Stomach (tissue), 9 donors: ENCODE data around the gene CAPS. TPM values are rescaled to one million over a fixed set of nuclear protein-coding genes. Genes with fewer than 3 reads are reported as not detected.

Experiments
- DNase-seq, 2 donors: peaks; one replicate each; pipeline versions ENCODE4 v3.0.0 to v3.0.0-alpha.2; 2013 to 2019
- H3K27ac ChIP-seq, 5 donors: fragments of 200-600 bp in 4 of 5; sonication (generic) in 4 of 5; one replicate each; pipeline ENCODE4 v1.5.1; 2013 to 2019; ENCODE audit warnings: mild to moderate bottlenecking in 1 of 5, moderate library complexity in 1 of 5
- H3K27me3 ChIP-seq, 3 donors: fragments of 200-600 bp; sonication (generic); one replicate each; pipeline ENCODE4 v1.5.1; 2017 to 2019; ENCODE audit warnings: mixed run types in 1 of 3
- H3K36me3 ChIP-seq, 4 donors: fragments of 200-600 bp; sonication (generic); 1 replicate in 3 of 4; 2 replicates in 1 of 4; pipeline ENCODE4 v1.5.1; 2016 to 2019
- H3K4me1 ChIP-seq, 4 donors: fragments of 200-600 bp; sonication (generic); one replicate each; pipeline ENCODE4 v1.5.1; 2016 to 2019
- H3K4me3 ChIP-seq, 4 donors: fragments of 200-600 bp; sonication (generic) in 3 of 4; one replicate each; pipeline ENCODE4 v1.5.1; 2016 to 2019; ENCODE audit warnings: mild to moderate bottlenecking in 1 of 4
- H3K9me3 ChIP-seq, 4 donors: fragments of 200-600 bp; sonication (generic); one replicate each; pipeline ENCODE4 v1.5.1; 2016 to 2019
- EP300 ChIP-seq: sonication (generic); formaldehyde crosslinking; IDR thresholded peaks from one replicate; pipeline ENCODE4 v1.6.1; 2017; ENCODE audit warnings: antibody characterized with exemption
- POLR2A ChIP-seq, 4 donors: fragments of 450-650 bp; IDR thresholded peaks; one replicate each; pipeline ENCODE4 v1.6.1; 2016; ENCODE audit warnings: antibody characterized with exemption in 4 of 4, control low read depth in 2 of 4, mild to moderate bottlenecking in 1 of 4, moderate library complexity in 1 of 4
- POLR2AphosphoS5 ChIP-seq, 3 donors: sonication (generic); formaldehyde crosslinking; IDR thresholded peaks; one replicate each; pipeline ENCODE4 v1.6.1; 2016; ENCODE audit warnings: antibody characterized with exemption in 3 of 3
- WGBS, 5 donors: extraction: QIAGEN DNeasy Blood & Tissue Kit in 3 of 5; methylation state at CpG; one replicate each; pipeline versions ENCODE4 v1.1.5 to v1.1.7; 2013 to 2018; 5-methylcytosine and 5-hydroxymethylcytosine counted together
- intact Hi-C: fragments of 100-400 bp; cut with DNase I; formaldehyde crosslinking; loops from one replicate; pipeline ENCODE4 v1.15.1; 2023; ENCODE audit warnings: low total_unique reads
- polyA plus RNA-seq, 3 donors: library from polyadenylated mRNA; stranded (reverse); fragments of 200-250 nt; gene quantifications; one replicate each; pipeline ENCODE4 v1.2.3, GENCODE V29; 2013
- total RNA-seq, 5 donors: library from RNA; depleted of rRNA; stranded (reverse); fragments of >200 nt; gene quantifications; one replicate each; pipeline versions ENCODE4 v1.1.0 to v1.2.3, GENCODE V29; 2014 to 2016
- TF ChIP-seq, protein P1 (sequence below), 7 experiments: fragments of 450-650 bp in 4 of 7; fragments of 200-600 bp in 3 of 7; sonication (generic) in 3 of 7; IDR thresholded peaks; one replicate each; pipeline ENCODE4 v1.5.1; 2016 to 2019; ENCODE audit warnings: antibody characterized with exemption in 7 of 7, control low read depth in 2 of 7, mild to moderate bottlenecking in 1 of 7
- donor health status: healthy with polysubstance abuse.
- donor health status: Bipolar disorder and iron deficiency.
- donor health status: healthy.

The CAPS gene
- total and polyA plus RNA-seq, 8 donors = 27.2 to 143 (median 47.2) TPM

GRCh38 chr19:5877882-5878281, 36.2 kb upstream of the CAPS start:
- peaks cover 0 to 61% (median 28%) of the 10 kb centered on the region in 3 donors for H3K27me3 ChIP-seq
- H3K4me1 ChIP-seq = peaks cover 7 to 22% (median 12%) of the 10 kb centered on the region in 4 donors
- no peaks in the 10 kb centered on the region for H3K36me3 ChIP-seq
- H3K4me3 ChIP-seq = no peak overlapping the region
- peak overlapping the region in 1 of 5 donors; percentile 51 for H3K27ac ChIP-seq
- H3K9me3 ChIP-seq = no peaks in the 10 kb centered on the region
- DNase-seq = no peak
- 74 to 82% (median 79%) methylated on average over 6 to 9 of the region's 9 CpGs for WGBS, 5 donors
- intact Hi-C loops = no loop called here
- TF ChIP-seq POLR2A (IDR thresholded peaks at IDR 0.05) (no peak), EP300 (no peak), POLR2AphosphoS5 (IDR thresholded peaks at IDR 0.05) (no peak)
- TF ChIP-seq, protein P1, sequence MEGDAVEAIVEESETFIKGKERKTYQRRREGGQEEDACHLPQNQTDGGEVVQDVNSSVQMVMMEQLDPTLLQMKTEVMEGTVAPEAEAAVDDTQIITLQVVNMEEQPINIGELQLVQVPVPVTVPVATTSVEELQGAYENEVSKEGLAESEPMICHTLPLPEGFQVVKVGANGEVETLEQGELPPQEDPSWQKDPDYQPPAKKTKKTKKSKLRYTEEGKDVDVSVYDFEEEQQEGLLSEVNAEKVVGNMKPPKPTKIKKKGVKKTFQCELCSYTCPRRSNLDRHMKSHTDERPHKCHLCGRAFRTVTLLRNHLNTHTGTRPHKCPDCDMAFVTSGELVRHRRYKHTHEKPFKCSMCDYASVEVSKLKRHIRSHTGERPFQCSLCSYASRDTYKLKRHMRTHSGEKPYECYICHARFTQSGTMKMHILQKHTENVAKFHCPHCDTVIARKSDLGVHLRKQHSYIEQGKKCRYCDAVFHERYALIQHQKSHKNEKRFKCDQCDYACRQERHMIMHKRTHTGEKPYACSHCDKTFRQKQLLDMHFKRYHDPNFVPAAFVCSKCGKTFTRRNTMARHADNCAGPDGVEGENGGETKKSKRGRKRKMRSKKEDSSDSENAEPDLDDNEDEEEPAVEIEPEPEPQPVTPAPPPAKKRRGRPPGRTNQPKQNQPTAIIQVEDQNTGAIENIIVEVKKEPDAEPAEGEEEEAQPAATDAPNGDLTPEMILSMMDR (IDR thresholded peaks at IDR 0.05) = no peak

- Histone ChIP-seq H3K27ac (peak overlapping the region in 4 of 5 donors; percentile 31 to 83 (median 50)), H3K4me3 (no peak overlapping the region), H3K9me3 (no peaks in the 10 kb centered on the region), H3K4me1 (peaks cover 7 to 25% (median 12%) of the 10 kb centered on the region in 4 donors), H3K27me3 (peaks cover 0 to 61% (median 28%) of the 10 kb centered on the region in 3 donors), H3K36me3 (no peaks in the 10 kb centered on the region)
- no peak for DNase-seq
- intact Hi-C loops = no loop called here
- 27 to 39% (median 30%) methylated on average over 5 to 6 of the region's 6 CpGs for WGBS, 5 donors
- no peak for TF ChIP-seq POLR2A (IDR thresholded peaks at IDR 0.05)
- no peak for TF ChIP-seq POLR2AphosphoS5 (IDR thresholded peaks at IDR 0.05)
- TF ChIP-seq, protein P1 (IDR thresholded peaks at IDR 0.05) = no peak
- no peak for TF ChIP-seq EP300
These were observed 33.9 kb upstream of the CAPS start for GRCh38 chr19:5880196-5880595.

GRCh38 chr19:5880604-5881078, 33.4 kb upstream of the CAPS start:
- WGBS, 5 donors = 9 to 22% (median 15%) methylated on average over 11 to 15 of the region's 15 CpGs
- TF ChIP-seq EP300 (peak; percentile 37), POLR2AphosphoS5 (IDR thresholded peaks at IDR 0.05) (peak in 2 of 3 donors; percentile 29 to 39)
- TF ChIP-seq, protein P1 (IDR thresholded peaks at IDR 0.05) = no peak
- peak in 1 of 2 donors; percentile 84 for DNase-seq
- H3K4me1 ChIP-seq = peaks cover 7 to 25% (median 12%) of the 10 kb centered on the region in 4 donors
- H3K9me3 ChIP-seq = no peaks in the 10 kb centered on the region
- H3K4me3 ChIP-seq = no peak overlapping the region
- H3K36me3 ChIP-seq = no peaks in the 10 kb centered on the region
- intact Hi-C loops = no loop called here
- H3K27ac ChIP-seq = peak overlapping the region in 4 of 5 donors; percentile 31 to 83 (median 50)
- H3K27me3 ChIP-seq = peaks cover 0 to 61% (median 28%) of the 10 kb centered on the region in 3 donors

GRCh38 chr19:5881543-5882299, 32.3 kb upstream of the CAPS start:
- WGBS, 5 donors = 42 to 56% (median 51%) methylated on average over 18 to 19 of the region's 19 CpGs
- DNase-seq = no peak
- H3K27ac ChIP-seq = peak overlapping the region in 2 of 5 donors; percentile 19 to 83

More at GRCh38 chr19:5881543-5882299, 32.3 kb upstream of the CAPS start:
- Histone ChIP-seq H3K9me3 (no peaks in the 10 kb centered on the region), H3K36me3 (no peaks in the 10 kb centered on the region), H3K4me1 (peaks cover 7 to 25% (median 12%) of the 10 kb centered on the region in 4 donors), H3K4me3 (no peak overlapping the region), H3K27me3 (peaks cover 0 to 55% (median 23%) of the 10 kb centered on the region in 3 donors)
- intact Hi-C loops = no loop called here
- TF ChIP-seq, protein P1 (IDR thresholded peaks at IDR 0.05) = no peak
- TF ChIP-seq POLR2A (IDR thresholded peaks at IDR 0.05) (no peak), EP300 (no peak), POLR2AphosphoS5 (IDR thresholded peaks at IDR 0.05) (no peak)
